ENCODE data around the gene DHRSX.
"Not testable (repeated sequence)": the region's sequence is repeated elsewhere in the genome, so short reads cannot be mapped to it uniquely, and the experiment has no call there.

Gene DHRSX

GRCh38 chrX:2474963-2475726 lies 25.6 kb downstream of the DHRSX start:
- no peak for DNase-seq (ENCODE audit: low read depth, low spot score)

- DNase-seq (ENCODE audit: low read depth, low spot score), result no peak
Observed at GRCh38 chrX:2474280-2474962, 26.4 kb downstream of the DHRSX start.

GRCh38 chrX:2473064-2473463 lies 27.7 kb downstream of the DHRSX start:
- not testable (repeated sequence) for DNase-seq (ENCODE audit: low read depth, low spot score)

- DNase-seq (ENCODE audit: low read depth, low spot score), result no peak
Observed at GRCh38 chrX:2471641-2472040, 29.1 kb downstream of the DHRSX start.

GRCh38 chrX:2471126-2471525 lies 29.6 kb downstream of the DHRSX start:
- DNase-seq (ENCODE audit: low read depth, low spot score), result not testable (repeated sequence)

- DNase-seq (ENCODE audit: low read depth, low spot score), result not testable (repeated sequence)
Observed at GRCh38 chrX:2469852-2470251, 30.9 kb downstream of the DHRSX start.

GRCh38 chrX:2469196-2469685 lies 31.5 kb downstream of the DHRSX start:
- no peak for DNase-seq (ENCODE audit: low read depth, low spot score)

- DNase-seq (ENCODE audit: low read depth, low spot score), result no peak
Observed at GRCh38 chrX:2468261-2469195, 32.2 kb downstream of the DHRSX start.

- no peak for DNase-seq (ENCODE audit: low read depth, low spot score)
Observed at GRCh38 chrX:2466876-2467656, 33.7 kb downstream of the DHRSX start.

- DNase-seq (ENCODE audit: low read depth, low spot score), result no peak
Observed at GRCh38 chrX:2464677-2465166, 36.1 kb downstream of the DHRSX start.

- DNase-seq (ENCODE audit: low read depth, low spot score), result no peak
Observed at GRCh38 chrX:2463973-2464676, 36.7 kb downstream of the DHRSX start.

GRCh38 chrX:2463481-2463880 lies 37.3 kb downstream of the DHRSX start:
- DNase-seq (ENCODE audit: low read depth, low spot score), result not testable (repeated sequence)

- no peak for DNase-seq (ENCODE audit: low read depth, low spot score)
Observed at GRCh38 chrX:2462780-2463179, 38.0 kb downstream of the DHRSX start.

GRCh38 chrX:2462074-2462473 lies 38.7 kb downstream of the DHRSX start:
- no peak for DNase-seq (ENCODE audit: low read depth, low spot score)

GRCh38 chrX:2461711-2462016 lies 39.1 kb downstream of the DHRSX start:
- no peak for DNase-seq (ENCODE audit: low read depth, low spot score)

- not testable (repeated sequence) for DNase-seq (ENCODE audit: low read depth, low spot score)
Observed at GRCh38 chrX:2460821-2461710, 39.7 kb downstream of the DHRSX start.

GRCh38 chrX:2460048-2460447 lies 40.7 kb downstream of the DHRSX start:
- not testable (repeated sequence) for DNase-seq (ENCODE audit: low read depth, low spot score)

GRCh38 chrX:2458309-2458708 lies 42.5 kb downstream of the DHRSX start:
- no peak for DNase-seq (ENCODE audit: low read depth, low spot score)

Measured in smooth muscle cell of the brain vasculature (primary cell).